Activated CD4-positive, alpha-beta T cell treated with anti-CD3 and anti-CD28 coated beads, Interleukin-2, Interleukin-4, amounts not matched to agents 100 ng/mL and 50 ng/mL, durations not matched to agents 16 hours and 8 hours (primary cell): ENCODE measurements around the gene ZNF503.

Experiments used
- DNase-seq: peaks from one replicate; pipeline ENCODE4 v3.0.0-alpha.2; 2020; ENCODE audit warnings: low spot score

ZNF503 gene

GRCh38 chr10:75401569-75402485 lies at the start of gene ZNF503:
ZNF503 (minus strand) TSS chr10:75401764; CDS start chr10:75401419, 345 bp downstream.
- peak; percentile 48 for DNase-seq

GRCh38 chr10:75450644-75451640 lies 49.4 kb upstream of the ZNF503 start:
- DNase-seq, result no peak

GRCh38 chr10:75450075-75450445 lies 48.5 kb upstream of the ZNF503 start:
- DNase-seq, result no peak

GRCh38 chr10:75449382-75450074 lies 48.0 kb upstream of the ZNF503 start:
- DNase-seq, result no peak

GRCh38 chr10:75448166-75448565 lies 46.6 kb upstream of the ZNF503 start:
- no peak for DNase-seq

- DNase-seq, result no peak
Observed at GRCh38 chr10:75446508-75446907, 44.9 kb upstream of the ZNF503 start.

- DNase-seq, result no peak
Observed at GRCh38 chr10:75444781-75445386, 43.3 kb upstream of the ZNF503 start.

GRCh38 chr10:75443362-75443761 lies 41.8 kb upstream of the ZNF503 start:
- no peak for DNase-seq

GRCh38 chr10:75441682-75442081 lies 40.1 kb upstream of the ZNF503 start:
- DNase-seq, result no peak

- no peak for DNase-seq
Observed at GRCh38 chr10:75441196-75441595, 39.6 kb upstream of the ZNF503 start.

GRCh38 chr10:75440271-75440793 lies 38.8 kb upstream of the ZNF503 start:
- DNase-seq, result no peak

- DNase-seq, result no peak
Observed at GRCh38 chr10:75439811-75440210, 38.2 kb upstream of the ZNF503 start.

- DNase-seq, result no peak
Observed at GRCh38 chr10:75438275-75438674, 36.7 kb upstream of the ZNF503 start.

- no peak for DNase-seq
Observed at GRCh38 chr10:75437693-75438092, 36.1 kb upstream of the ZNF503 start.

- no peak for DNase-seq
Observed at GRCh38 chr10:75436896-75437295, 35.3 kb upstream of the ZNF503 start.

- DNase-seq, result no peak
Observed at GRCh38 chr10:75435291-75435690, 33.7 kb upstream of the ZNF503 start.

- no peak for DNase-seq
Observed at GRCh38 chr10:75434291-75434690, 32.7 kb upstream of the ZNF503 start.

GRCh38 chr10:75433216-75433615 lies 31.7 kb upstream of the ZNF503 start:
- no peak for DNase-seq

- DNase-seq, result no peak
Observed at GRCh38 chr10:75432763-75433162, 31.2 kb upstream of the ZNF503 start.

- no peak for DNase-seq
Observed at GRCh38 chr10:75432176-75432575, 30.6 kb upstream of the ZNF503 start.
